HG02840 (cell line): Measurements from ENCODE around the gene TOMM20L.

Experiments used
- ATAC-seq: cut with Tn5 transposase; IDR thresholded peaks from one replicate; pipeline ENCODE4 v1.9.1; 2021; ENCODE audit warnings: mild to moderate bottlenecking, moderate library complexity, moderate number of reproducible peaks; ENCODE audit not compliant: unreplicated experiment, low FRiP score

Gene TOMM20L

DNA sequence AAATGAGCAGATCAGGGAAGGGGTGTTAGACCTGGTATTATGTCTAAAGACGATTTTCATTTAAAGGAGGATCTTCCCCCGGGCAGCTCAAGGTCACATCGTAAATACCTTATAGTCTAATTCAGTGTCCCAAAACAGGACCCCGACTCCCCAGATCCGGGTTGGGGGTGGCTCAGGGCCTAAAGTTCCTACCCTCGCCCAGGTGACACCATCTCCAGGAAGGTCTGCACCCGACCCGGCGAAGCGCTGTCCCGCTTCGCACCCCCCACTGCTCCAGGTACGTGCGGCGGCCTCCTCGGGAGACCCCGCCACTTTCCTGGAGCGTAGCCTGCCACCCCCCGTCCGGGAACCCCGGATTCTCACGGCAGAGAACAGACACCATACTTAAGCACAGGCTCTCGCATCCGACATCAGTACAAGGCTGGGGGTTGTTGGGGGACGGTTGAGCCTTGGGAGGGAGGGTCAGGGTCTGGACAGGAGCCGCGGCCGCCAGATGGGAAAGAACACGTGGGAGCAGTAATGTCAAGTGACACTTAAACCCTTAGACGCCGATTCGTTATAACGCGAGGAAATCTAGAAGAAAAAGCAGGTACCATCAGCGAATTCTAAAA, 31.0 kb downstream of the TOMM20L start:
- peak; percentile 33 for ATAC-seq

DNA sequence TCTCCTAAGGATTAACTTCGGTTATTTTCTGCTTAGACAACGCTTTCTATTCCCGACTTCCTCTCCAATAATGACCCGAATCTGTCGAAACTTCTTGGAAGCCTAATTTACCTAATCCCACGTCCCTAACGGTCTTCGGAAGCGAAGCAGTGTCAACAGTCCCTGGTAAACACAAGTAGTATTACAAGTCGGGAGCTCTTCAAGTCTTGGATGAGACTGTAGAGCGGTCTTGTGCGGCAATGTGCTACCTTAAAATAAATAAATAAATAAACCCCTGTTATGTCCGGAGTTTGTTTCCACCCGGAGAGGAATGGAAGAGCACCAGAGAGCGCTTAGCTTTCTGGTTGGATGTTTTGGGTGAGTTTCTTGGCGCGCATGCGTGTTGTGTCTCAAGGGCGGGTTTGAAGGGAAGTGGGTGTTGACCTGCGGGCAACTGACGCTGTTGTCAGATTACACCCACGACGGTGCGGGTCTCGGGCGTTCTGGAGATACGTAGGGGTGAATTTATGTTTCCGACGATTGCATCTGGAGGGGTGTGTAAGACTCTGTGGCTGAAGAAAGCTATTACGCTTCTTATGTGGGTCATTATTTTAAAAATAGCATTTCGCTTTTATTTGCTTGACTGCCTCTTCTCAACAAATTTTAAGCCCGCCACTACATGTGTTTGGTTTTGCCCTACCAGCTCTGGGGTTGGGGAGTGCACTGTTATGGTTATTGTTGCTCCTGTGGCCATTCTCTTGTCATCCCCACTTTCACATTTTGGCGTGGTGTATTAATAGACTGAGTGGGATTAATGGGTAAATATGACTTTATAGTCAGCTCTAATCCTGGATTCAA, 31.8 kb downstream of the TOMM20L start, which contains the start of the genes KIAA0586 and TIMM9:
KIAA0586 (plus strand) TSS at position 439 of the 837 bp plus-strand sequence. CDS start 546 bp downstream, outside the sequence.
TIMM9 (minus strand) TSS at position 251 of the 837 bp plus-strand sequence. CDS start 15,586 bp downstream, outside the sequence.
- peak; percentile 89 for ATAC-seq

DNA sequence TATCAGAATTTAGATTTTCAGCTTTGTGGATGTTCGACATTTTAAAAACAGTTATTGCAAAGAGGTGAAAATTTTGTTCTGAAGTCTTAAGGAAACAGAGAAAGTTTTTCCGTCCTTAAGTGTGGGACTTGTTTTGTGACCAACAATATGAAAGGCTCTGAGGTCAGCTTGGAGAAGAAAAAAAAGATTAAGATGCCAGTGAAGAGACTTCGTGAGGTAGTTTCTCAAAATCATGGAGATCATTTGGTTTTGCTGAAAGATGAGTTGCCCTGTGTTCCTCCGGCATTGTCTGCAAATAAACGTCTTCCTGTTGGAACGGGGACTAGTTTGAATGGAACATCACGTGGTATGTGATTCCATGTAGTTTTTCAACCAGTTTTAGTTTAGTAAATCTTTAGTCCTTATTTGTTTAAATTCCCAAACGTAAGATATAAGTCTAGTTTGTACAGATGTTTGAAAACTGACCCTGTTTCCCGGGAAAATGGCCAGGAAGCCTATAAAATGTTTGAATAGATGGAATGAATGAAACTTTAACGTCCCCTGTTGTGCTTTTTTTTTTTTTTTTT, 32.5 kb downstream of the TOMM20L start:
- ATAC-seq: no peak

DNA sequence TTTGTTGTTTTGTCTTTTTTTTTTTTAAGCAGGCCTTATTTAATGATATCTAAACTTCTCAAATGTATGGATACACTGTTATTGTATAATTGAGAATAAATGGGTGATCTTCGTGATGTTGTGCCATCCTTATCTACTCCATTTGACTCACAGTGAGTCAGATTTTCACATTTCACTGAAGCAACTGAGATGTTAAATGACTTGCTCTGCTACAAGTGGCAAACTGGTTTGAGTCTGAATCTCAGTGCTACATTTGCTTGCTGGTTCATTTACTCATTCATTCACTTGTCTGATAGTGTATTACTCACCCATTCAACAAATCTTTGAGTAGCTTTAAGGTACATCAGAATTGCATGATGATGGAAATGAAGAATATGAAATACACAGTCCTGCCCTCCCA, 34.4 kb downstream of the TOMM20L start:
- ATAC-seq: no peak

DNA sequence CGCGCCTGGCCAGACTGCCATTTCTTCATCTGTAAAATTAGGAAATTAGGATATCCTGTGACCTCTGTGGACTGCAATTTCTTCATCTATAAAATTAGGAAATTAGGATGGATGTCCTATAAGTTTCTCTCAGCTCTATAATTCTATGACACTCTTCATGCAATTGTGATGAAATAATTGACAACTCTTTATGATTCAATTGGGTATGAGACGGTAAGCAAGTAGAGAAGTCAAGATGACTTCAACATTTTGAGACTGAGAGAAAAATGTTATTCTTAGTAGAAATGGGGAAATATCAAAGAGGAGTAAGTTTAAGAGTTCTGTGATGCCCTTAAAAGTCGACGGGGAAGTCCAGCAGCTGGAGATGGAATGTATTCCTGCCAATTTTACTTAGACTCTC, 43.7 kb downstream of the TOMM20L start:
- ATAC-seq: no peak

DNA sequence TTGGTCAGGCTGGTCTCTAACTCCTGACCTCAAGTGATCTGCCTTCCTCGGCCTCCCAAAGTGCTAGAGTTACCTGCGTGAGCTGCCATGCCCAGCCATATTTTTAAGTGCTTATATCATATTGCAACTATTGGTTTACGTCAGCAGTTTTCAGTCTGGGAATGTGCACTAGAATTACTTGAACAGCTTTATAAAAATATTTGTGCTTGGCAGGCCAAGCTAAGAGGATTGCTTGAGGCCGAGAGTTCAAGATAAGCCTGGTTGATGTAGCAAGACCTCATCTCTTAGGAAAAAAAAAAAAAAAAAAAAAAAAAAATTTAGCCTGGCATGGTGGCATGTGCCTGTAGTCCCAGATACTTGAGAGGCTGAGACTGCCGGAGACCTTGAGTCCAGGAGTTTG, 48.9 kb downstream of the TOMM20L start:
- ATAC-seq: no peak

DNA sequence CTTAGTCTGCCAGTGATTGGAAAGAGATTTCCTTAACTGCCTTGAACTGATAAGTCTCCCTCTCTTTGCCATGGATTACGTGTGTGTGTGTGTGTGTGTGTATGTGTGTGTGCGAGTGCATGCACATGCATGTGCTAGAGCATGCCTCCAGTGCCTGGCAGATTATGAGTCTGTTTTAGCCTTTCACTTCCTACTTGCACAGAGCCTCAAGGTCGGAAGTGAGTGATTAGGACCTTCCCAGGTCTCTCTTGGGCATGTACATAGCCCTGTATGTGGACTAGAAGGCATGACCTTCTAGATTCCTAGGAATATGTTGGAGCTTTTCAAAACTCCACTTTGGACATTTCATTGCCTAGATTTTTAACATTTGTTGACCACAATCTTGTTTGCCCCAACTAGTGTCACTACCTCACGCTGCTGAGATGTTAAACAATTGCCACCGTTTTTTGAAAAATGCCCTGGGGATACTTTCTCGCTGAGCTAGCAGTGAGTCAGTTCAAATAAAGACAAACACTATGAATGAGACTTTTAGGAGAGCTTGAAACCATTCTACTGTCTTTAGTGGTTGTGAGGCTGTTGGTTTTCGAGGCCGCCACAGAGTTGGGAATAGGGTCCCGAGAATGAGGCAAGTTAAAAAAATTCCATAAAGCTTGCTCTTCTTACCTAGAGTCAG, 60.0 kb downstream of the TOMM20L start:
- no peak for ATAC-seq
